HPDE6-E6E7 (cell line): ENCODE data around the gene KCNJ5.

ENCODE experiments used
- DNase-seq: peaks from one replicate; pipeline ENCODE4 v3.0.0; 2011; ENCODE audit warnings: missing footprints; ENCODE audit errors: extremely low spot score

KCNJ5 gene

DNA sequence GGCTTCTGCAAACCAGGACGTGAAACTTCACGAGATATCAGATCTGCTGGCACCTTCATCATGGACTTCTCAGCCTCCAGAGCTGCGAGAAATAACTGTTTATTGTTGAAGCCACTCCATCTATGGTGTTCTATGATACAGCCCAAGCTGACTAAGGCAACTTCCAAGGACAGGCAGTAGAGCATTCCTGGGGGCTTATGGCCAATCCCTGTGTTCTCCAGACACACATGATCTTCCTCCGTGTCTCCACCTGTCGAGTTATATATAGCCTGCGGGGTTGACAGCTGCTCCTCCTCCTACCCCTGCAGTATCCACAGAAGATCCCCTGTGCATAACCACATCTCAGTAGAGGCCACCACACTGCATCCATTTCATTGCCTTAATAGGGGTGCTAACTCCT lies 40.5 kb downstream of the KCNJ5 start:
- no peak for DNase-seq

DNA sequence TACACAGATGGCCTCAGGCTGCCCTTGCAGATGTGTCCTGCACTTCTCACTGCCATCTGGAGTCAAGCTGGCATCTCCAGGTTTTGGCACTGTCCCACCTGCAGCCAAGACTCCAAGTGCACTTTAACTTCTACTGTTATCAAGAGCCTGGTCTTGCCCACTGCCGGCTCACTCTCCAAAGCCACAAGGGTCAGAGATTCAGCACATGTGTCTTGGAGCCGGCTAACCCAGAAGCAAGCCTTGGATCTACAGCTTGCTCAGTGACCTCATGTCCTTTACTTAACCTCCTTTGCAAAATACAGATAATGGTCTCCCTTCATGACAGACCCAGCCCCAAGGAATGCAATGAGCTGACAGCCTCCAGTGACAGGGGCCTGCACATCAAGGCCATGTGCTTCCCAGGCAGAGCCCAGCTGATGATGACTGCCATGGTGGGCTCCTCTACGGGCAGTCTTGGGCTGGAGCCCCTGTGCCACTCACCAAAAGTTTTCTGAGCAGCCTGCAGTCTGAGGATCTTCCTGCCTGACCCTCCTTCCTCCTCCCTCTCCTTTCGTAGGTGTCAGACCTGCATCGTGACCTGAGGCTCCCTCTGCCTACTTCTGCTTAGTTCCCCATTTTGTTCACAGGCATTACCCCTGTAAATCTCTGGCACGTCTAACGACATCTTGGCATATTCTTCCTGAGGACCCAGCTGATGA lies 42.5 kb downstream of the KCNJ5 start:
- no peak for DNase-seq

GRCh38 chr11:128934351-128934750 lies 43.2 kb downstream of the KCNJ5 start:
- DNase-seq, result no peak

DNA sequence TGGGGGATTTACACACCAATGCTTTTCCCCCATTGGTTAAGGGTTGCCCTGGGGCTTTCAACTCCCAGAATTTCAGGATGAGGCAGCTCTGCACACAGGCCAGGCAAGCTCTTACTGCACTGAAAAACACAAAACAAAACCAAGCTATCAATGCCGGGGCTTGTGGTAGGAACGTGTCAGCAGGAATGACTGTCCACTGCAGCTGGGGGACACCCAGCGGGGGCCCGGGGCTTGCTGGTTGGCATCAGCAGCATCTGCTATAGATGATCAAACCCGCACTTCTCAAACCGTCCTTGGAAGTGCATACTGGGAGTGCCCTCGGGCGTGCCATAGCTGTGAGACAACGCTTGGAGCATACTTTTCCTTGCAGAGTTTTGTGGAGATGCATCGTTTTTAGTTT lies 43.8 kb downstream of the KCNJ5 start:
- DNase-seq, result no peak

- DNase-seq, result no peak
Observed at GRCh38 chr11:128936606-128937251, 45.6 kb downstream of the KCNJ5 start.

DNA sequence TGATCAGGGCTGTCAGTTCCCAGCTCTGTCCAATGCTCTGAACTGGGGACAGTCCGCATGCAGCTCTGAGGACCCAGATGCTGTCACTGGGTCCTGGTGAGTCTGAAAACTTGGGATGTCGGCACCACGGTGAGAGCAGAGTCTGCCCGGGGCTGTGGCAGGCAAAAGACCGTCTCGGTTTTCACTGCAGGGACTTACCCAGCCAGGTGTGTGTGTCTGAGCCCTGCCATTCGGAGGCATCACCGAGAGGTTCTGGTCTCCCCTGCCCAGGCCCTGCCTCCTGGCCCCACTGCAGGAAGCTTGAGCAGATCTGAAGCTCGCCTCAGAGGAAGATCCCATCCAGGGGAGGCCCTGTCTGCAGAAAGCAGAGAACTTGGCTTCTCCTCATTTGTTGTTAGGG lies 46.3 kb downstream of the KCNJ5 start:
- DNase-seq, result no peak

DNA sequence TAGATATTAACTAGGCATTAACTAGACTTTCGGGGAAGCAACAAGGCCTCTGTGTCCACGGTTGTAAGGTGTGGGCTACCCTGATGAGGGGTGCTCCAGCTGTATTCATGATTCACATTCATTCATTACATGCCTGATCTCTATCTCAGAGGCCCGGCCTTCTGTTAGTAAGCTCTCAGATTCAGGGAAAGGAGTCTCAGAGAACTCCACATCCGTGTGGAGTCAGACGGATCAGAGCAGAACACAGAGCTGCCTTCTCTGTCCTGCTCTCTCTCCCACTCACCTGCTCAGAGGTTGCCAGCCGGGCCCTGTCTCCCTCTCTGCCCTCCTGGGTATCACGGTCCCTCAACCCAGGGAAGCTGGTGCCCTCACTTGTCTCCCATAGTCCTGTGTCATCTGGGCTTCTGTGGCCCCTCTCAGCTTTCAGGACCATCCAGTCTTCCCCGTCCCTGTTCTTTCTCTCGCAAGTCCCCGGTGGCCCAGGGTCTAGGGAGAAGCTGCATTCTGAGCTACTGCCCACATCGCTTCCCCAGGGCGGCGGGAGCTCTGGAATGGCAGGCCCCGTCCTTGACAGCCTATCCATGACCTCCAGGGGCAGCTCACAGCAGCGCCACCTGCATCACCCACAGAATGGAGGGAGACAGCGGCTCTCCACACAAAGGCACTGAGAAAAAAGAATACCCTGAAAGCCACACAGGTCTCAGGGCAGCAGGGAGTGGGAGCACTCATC lies 47.2 kb downstream of the KCNJ5 start:
- DNase-seq, result no peak

GRCh38 chr11:128939591-128939990 lies 48.4 kb downstream of the KCNJ5 start:
- no peak for DNase-seq

- DNase-seq, result peak; percentile 63
Observed at GRCh38 chr11:128940156-128940555, 49.0 kb downstream of the KCNJ5 start.

GRCh38 chr11:128940603-128941002 lies 49.4 kb downstream of the KCNJ5 start:
- DNase-seq, result peak; percentile 88

GRCh38 chr11:128941110-128941509 lies 50.0 kb downstream of the KCNJ5 start:
- DNase-seq, result no peak

GRCh38 chr11:128941573-128942271 lies 50.6 kb downstream of the KCNJ5 start:
- DNase-seq, result peak; percentile 68

DNA sequence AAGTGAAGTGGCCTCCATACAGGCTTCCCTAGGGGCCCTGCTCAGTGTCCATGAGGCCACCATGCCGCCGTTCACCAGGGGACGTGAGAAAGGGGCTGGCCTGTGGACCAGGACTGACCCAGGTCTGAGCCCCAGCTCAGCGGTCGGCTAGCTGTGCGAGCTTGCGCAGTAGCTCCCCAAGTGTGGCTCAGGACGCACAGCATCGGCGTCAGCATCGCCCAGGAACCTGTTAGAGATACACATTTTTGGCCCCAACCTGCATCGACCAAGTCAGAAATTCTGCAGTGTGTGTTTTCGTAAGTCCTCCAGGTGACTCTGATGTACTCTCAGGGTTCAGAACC lies 51.1 kb downstream of the KCNJ5 start:
- no peak for DNase-seq

- DNase-seq, result no peak
Observed at GRCh38 chr11:128942817-128943427, 51.8 kb downstream of the KCNJ5 start, which contains the start of gene TP53AIP1. Gene TP53AIP1, minus strand, starts transcription at chr11:128942871. Its CDS starts 5,053 bp downstream, at chr11:128937818.

DNA sequence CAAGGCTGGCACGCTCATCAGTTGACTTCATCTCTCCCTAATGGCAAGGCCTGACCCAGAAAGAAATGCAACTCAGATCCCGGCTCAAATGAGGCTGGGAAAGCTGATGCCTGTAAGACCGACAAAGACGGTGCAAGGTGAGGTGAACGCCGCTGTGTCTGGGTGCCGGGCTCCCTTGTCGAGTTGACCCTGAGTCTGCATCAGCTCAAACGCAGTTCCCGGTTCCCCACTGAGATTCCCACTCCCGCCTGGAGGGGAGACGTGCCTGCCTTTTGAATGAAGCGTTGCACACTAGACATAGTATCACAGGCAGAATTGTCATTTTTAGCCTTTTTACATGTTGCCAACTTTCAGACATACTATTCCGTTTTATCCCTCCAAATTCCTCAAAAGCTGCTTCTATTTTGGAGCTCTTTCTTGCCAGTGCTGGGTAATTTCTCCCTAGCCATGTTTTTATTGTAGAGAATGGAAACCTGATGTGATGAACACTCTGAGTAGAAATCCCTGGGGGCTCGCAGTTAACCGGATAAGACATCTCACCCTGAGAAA lies 52.3 kb downstream of the KCNJ5 start:
- DNase-seq, result no peak

- no peak for DNase-seq
Observed at GRCh38 chr11:128946648-128947047, 55.5 kb downstream of the KCNJ5 start.

GRCh38 chr11:128947773-128948172 lies 56.6 kb downstream of the KCNJ5 start:
- DNase-seq, result no peak

DNA sequence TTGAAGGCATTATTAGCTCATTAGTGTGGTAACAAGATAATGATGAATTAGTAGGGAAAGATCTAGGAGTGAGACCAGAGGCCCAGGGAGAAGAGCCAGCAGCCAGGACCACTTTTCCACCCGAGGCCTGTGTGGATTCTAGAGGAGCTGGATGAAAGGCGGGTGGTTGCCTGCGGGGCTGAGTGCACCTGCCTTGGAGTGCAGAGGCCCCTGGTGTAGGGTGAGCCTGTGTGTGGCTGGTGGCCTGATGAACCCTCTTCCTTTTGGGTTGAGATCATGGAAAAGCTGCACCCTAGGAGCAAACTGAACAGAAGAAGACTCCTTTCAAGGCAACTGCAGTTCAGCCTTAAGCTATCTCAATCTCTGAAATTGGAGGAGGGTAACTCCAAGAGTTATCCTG lies 57.4 kb downstream of the KCNJ5 start:
- no peak for DNase-seq

DNA sequence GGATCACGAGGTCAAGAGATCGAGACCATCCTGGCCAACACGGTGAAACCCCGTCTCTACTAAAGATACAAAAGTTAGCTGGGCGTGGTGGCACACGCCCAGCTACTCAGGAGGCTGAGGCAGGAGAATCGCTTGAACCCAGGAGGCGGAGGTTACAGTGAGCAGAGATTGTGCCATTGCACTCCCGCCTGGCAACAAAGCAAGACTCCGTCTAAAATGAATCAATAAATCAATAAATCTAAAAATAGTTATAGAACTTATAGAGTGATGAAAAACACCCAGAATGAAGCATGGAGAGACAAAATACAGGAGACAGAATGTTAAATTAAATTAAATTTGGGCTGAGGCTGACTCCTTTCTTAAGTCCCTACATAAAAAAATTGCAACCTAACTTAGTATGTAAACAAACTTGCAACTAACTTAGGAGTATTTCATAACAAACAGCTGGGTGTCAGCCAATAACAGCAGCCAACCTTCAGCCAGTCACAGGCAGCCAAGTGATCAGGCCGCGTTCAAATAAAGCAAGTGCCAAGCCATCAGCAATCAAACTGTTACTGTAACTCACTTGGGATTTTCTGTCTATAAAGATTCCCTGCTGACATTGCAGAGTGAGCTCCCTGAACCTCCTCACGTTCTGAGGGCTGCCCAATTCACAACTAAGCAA lies 58.8 kb downstream of the KCNJ5 start:
- DNase-seq, result no peak

DNA sequence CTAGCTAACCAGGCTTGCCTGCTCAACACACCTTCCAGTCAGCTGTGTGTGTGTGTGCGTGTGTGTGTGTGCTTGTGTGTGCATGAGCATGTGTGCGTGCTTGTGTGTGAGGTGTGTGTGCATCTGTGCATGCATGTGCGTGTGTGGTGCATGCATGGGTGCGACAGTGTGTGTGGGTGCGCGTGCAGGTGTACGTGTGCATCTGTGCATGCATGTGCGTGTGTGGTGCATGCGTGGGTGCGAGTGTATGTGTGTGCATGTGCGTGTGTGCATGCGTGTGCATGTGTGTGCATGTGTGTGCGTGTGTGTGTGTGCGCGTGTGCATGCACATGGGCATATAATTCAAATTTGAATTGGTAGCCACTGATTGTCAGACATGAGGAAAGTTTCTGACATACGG lies 62.0 kb downstream of the KCNJ5 start:
- no peak for DNase-seq

- DNase-seq, result no peak
Observed at GRCh38 chr11:128955636-128956035, 64.5 kb downstream of the KCNJ5 start.
